Measurements from ENCODE around the gene HYLS1.

DNA sequence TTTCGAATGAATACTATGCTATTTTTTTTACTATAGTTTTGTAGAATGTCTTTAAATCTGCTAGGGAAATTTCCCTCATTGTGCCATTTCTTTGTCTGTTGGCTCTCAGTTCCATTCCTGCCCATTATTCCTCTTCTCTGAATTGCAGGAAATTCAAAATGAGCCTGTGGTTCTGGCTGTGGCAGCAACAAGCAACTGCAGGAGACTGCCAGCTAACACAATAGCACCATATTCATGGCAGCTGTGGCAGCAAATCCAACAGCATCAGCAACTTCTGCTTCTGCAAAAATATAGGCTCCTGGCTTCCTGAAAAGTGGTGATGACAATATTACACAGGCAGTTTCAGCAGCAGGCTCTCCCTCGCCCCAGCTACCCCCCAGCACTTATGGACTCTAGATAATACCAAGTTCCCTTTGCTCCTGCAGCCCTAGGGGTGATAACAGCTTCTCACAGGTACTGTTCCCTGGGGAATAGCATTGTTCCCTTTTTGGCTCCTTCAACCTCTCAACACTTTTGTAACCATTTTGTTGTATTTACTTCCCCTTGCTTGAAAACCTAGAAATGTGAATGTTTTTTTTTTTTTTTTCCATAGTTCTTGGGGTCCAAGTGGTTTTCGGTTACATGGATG, 45.0 kb upstream of the HYLS1 start:
- TF ChIP-seq, protein P1, sequence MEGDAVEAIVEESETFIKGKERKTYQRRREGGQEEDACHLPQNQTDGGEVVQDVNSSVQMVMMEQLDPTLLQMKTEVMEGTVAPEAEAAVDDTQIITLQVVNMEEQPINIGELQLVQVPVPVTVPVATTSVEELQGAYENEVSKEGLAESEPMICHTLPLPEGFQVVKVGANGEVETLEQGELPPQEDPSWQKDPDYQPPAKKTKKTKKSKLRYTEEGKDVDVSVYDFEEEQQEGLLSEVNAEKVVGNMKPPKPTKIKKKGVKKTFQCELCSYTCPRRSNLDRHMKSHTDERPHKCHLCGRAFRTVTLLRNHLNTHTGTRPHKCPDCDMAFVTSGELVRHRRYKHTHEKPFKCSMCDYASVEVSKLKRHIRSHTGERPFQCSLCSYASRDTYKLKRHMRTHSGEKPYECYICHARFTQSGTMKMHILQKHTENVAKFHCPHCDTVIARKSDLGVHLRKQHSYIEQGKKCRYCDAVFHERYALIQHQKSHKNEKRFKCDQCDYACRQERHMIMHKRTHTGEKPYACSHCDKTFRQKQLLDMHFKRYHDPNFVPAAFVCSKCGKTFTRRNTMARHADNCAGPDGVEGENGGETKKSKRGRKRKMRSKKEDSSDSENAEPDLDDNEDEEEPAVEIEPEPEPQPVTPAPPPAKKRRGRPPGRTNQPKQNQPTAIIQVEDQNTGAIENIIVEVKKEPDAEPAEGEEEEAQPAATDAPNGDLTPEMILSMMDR (IDR thresholded peaks at IDR 0.05) = no peak
- TF ChIP-seq POLR2A (IDR thresholded peaks at IDR 0.05) = no peak

All from sigmoid colon (tissue), 3 donors.